ENCODE measurements around the gene C1orf146. TPM values are rescaled to one million over a fixed set of nuclear protein-coding genes. Genes with fewer than 3 reads are reported as not detected.

Gene C1orf146
- total RNA-seq, 1 donor from 2014 or later = not detected

- Histone ChIP-seq H3K4me3 (no peak overlapping the region), H3K4me1 (no peaks in the 10 kb centered on the region), H3K27ac (replicated peaks) (no peak overlapping the region), H3K36me3 (no peaks in the 10 kb centered on the region), H3K27me3 (ENCODE audit: low read depth) (no peaks in the 10 kb centered on the region), H3K9me3 (replicated peaks) (peaks cover 23% of the 10 kb centered on the region)
- DNase-seq = no peak
- intact Hi-C loops (cut with micrococcal nuclease) = no loop called here
- TF ChIP-seq, protein P1, sequence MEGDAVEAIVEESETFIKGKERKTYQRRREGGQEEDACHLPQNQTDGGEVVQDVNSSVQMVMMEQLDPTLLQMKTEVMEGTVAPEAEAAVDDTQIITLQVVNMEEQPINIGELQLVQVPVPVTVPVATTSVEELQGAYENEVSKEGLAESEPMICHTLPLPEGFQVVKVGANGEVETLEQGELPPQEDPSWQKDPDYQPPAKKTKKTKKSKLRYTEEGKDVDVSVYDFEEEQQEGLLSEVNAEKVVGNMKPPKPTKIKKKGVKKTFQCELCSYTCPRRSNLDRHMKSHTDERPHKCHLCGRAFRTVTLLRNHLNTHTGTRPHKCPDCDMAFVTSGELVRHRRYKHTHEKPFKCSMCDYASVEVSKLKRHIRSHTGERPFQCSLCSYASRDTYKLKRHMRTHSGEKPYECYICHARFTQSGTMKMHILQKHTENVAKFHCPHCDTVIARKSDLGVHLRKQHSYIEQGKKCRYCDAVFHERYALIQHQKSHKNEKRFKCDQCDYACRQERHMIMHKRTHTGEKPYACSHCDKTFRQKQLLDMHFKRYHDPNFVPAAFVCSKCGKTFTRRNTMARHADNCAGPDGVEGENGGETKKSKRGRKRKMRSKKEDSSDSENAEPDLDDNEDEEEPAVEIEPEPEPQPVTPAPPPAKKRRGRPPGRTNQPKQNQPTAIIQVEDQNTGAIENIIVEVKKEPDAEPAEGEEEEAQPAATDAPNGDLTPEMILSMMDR (IDR thresholded peaks at IDR 0.05; ENCODE audit: borderline replicate concordance) = no peak
Observed at GRCh38 chr1:92203105-92203504, 14.6 kb upstream of the C1orf146 start.

GRCh38 chr1:92210701-92211100, 7.0 kb upstream of the C1orf146 start:
- TF ChIP-seq, protein P1 (IDR thresholded peaks at IDR 0.05; ENCODE audit: borderline replicate concordance) = no peak
- H3K4me3 ChIP-seq = no peak overlapping the region
- H3K9me3 ChIP-seq (replicated peaks) = peaks cover 20% of the 10 kb centered on the region
- intact Hi-C loops (cut with micrococcal nuclease) = no loop called here
- DNase-seq = no peak
- no peaks in the 10 kb centered on the region for H3K36me3 ChIP-seq
- no peaks in the 10 kb centered on the region for H3K27me3 ChIP-seq (ENCODE audit: low read depth)
- no peaks in the 10 kb centered on the region for H3K4me1 ChIP-seq
- H3K27ac ChIP-seq (replicated peaks) = no peak overlapping the region

DNA sequence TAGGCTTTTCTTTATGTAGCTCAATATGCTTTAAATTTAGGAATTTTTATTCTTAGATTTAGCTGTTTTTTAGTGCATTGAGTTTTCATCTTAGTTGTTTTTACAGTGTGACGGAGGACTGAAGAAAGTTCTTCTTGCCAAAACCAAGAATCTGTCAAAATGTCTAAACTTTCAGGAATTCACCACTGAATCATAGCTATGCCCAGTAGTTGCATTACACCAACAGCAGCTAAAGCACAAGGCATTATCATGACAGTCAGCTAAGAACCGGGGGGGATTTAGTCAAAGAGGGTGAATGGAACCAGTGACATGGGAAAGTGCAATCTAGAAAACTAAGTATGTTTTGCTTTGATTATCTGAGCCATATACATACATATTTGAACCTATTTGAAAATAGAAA, 6.5 kb upstream of the C1orf146 start:
- peaks cover 16% of the 10 kb centered on the region for H3K9me3 ChIP-seq (replicated peaks)
- no peaks in the 10 kb centered on the region for H3K36me3 ChIP-seq
- intact Hi-C loops (cut with micrococcal nuclease) = no loop called here
- no peak overlapping the region for H3K27ac ChIP-seq (replicated peaks)
- no peaks in the 10 kb centered on the region for H3K4me1 ChIP-seq
- no peaks in the 10 kb centered on the region for H3K27me3 ChIP-seq (ENCODE audit: low read depth)
- TF ChIP-seq, protein P1 (IDR thresholded peaks at IDR 0.05; ENCODE audit: borderline replicate concordance) = no peak
- H3K4me3 ChIP-seq = no peak overlapping the region
- no peak for DNase-seq

GRCh38 chr1:92218559-92218958, 844 bp downstream of the C1orf146 start:
- H3K9me3 ChIP-seq (replicated peaks) = no peaks in the 10 kb centered on the region
- H3K4me3 ChIP-seq = no peak overlapping the region
- H3K27ac ChIP-seq (replicated peaks) = no peak overlapping the region
- no peaks in the 10 kb centered on the region for H3K27me3 ChIP-seq (ENCODE audit: low read depth)
- H3K4me1 ChIP-seq = no peaks in the 10 kb centered on the region
- intact Hi-C loops (cut with micrococcal nuclease) = no loop called here
- TF ChIP-seq, protein P1 (IDR thresholded peaks at IDR 0.05; ENCODE audit: borderline replicate concordance) = no peak
- no peak for DNase-seq
- no peaks in the 10 kb centered on the region for H3K36me3 ChIP-seq

GRCh38 chr1:92219028-92219427, 1.3 kb downstream of the C1orf146 start:
- intact Hi-C loops (cut with micrococcal nuclease) = no loop called here
- TF ChIP-seq, protein P1 (IDR thresholded peaks at IDR 0.05; ENCODE audit: borderline replicate concordance) = no peak
- Histone ChIP-seq H3K4me1 (no peaks in the 10 kb centered on the region), H3K9me3 (replicated peaks) (no peaks in the 10 kb centered on the region), H3K36me3 (no peaks in the 10 kb centered on the region), H3K27ac (replicated peaks) (no peak overlapping the region), H3K27me3 (ENCODE audit: low read depth) (no peaks in the 10 kb centered on the region), H3K4me3 (no peak overlapping the region)
- DNase-seq = no peak

DNA sequence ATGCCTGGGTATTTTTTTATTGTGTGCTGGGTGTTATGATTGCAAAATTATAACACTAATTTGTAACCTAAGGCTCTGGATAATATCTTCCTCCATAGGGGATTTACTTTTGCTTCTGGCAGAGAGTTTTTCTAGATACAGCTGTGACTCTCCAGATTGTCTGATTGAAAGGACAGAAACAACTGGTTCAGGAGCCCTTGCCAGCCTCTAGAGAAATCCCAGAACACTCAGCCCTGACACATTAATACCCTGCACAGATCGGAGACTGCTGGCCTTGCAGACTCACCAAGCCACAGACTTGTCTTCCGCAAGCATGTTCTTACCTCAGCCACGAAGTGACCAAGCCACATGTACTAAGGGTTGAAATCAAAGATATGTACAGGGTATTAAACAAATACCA, 10.7 kb downstream of the C1orf146 start:
- Histone ChIP-seq H3K4me3 (no peak overlapping the region), H3K36me3 (no peaks in the 10 kb centered on the region), H3K27me3 (ENCODE audit: low read depth) (no peaks in the 10 kb centered on the region), H3K4me1 (no peaks in the 10 kb centered on the region), H3K27ac (replicated peaks) (no peak overlapping the region), H3K9me3 (replicated peaks) (no peaks in the 10 kb centered on the region)
- TF ChIP-seq, protein P1 (IDR thresholded peaks at IDR 0.05; ENCODE audit: borderline replicate concordance) = no peak
- intact Hi-C loops (cut with micrococcal nuclease) = no loop called here
- DNase-seq = no peak

Measured in left ventricle myocardium inferior (tissue), 1 donor.